ENCODE results near the gene FAM89B. TPM values are rescaled to one million over a fixed set of nuclear protein-coding genes. Genes with fewer than 3 reads are reported as not detected.

Gene FAM89B
- total and polyA plus RNA-seq, 10 donors: 34.5 to 66.1 (median 48.4) TPM

- Histone ChIP-seq H3K27ac (peak overlapping the region in 5 of 8 donors; percentile 74 to 92 (median 86)), H3K4me3 (no peak overlapping the region), H3K9me3 (no peaks in the 10 kb centered on the region), H3K36me3 (peaks cover 3 to 84% (median 56%) of the 10 kb centered on the region in 6 donors), H3K27me3 (replicated peaks in 1 of 7) (no peaks in the 10 kb centered on the region), H3K4me1 (peaks cover 57 to 99% (median 86%) of the 10 kb centered on the region in 6 donors)
- 35 to 67% (median 59%) methylated on average over 4 to 8 of the region's 8 CpGs for WGBS, 5 donors
- intact Hi-C loops (cut with DNase I; ENCODE audit: low total_unique reads): no loop called here
- no peak for DNase-seq
- no peak for TF ChIP-seq POLR2A (IDR thresholded peaks at IDR 0.05)
- TF ChIP-seq, protein P1, sequence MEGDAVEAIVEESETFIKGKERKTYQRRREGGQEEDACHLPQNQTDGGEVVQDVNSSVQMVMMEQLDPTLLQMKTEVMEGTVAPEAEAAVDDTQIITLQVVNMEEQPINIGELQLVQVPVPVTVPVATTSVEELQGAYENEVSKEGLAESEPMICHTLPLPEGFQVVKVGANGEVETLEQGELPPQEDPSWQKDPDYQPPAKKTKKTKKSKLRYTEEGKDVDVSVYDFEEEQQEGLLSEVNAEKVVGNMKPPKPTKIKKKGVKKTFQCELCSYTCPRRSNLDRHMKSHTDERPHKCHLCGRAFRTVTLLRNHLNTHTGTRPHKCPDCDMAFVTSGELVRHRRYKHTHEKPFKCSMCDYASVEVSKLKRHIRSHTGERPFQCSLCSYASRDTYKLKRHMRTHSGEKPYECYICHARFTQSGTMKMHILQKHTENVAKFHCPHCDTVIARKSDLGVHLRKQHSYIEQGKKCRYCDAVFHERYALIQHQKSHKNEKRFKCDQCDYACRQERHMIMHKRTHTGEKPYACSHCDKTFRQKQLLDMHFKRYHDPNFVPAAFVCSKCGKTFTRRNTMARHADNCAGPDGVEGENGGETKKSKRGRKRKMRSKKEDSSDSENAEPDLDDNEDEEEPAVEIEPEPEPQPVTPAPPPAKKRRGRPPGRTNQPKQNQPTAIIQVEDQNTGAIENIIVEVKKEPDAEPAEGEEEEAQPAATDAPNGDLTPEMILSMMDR (IDR thresholded peaks at IDR 0.05 in 8 of 11, conservative IDR thresholded peaks at IDR 0.05 in 3 of 11): no peak
- TF ChIP-seq POLR2AphosphoS5 (IDR thresholded peaks at IDR 0.05): peak in 2 of 3 donors; percentile 23 to 60
Measured at GRCh38 chr11:65590240-65590738, 18.0 kb downstream of the FAM89B start.

DNA sequence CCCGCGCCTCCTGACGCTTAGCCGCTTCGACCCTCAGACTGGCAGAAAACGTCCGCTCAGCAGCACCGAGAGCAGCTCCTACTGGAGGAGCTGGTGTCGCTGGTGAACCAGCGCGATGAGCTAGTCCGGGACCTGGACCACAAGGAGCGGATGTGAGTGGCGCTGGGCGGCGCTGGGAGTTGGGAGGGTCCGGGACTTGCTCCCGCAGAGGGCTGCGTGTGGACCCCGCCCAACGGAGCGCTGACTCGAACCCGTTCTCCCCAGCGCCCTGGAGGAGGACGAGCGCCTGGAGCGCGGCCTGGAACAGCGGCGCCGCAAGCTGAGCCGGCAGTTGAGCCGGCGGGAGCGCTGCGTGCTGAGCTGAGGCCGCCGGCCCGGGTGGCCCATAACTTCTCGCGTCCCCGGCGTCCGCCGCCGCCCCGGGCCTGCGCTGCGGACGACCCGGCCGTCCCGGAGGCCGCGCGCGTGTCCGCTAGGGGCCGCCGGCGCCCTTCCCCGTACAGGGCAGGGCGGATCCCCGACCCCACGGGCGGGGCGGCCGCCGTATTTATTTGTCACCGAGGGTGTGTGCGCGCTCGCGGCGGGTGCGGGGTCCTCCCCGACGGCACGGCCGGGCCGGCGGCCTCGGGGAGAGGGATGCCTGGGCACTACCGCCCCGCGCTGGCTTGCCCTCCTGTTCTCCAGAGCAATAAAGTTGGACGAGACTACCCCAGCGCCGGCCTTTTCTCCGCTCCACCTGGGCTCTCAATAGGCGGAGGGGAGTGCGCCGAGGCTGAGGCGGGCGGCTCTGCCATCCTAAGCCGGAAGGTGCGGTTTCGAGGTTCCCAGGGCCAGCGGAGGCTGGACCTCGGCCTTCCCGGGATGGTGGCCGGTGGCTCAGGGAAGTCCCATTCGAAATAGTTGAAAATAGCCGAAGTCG is 19.9 kb downstream of the FAM89B start:
- peak; percentile 85 for DNase-seq
- peak overlapping the region in 6 of 8 donors; percentile 51 to 86 (median 74) for H3K27ac ChIP-seq
- H3K4me3 ChIP-seq: peak overlapping the region in 2 of 8 donors; percentile 13 to 38
- TF ChIP-seq POLR2AphosphoS5 (IDR thresholded peaks at IDR 0.05): peak; percentile 48 to 80 (median 75)
- TF ChIP-seq, protein P1 (IDR thresholded peaks at IDR 0.05 in 8 of 11, conservative IDR thresholded peaks at IDR 0.05 in 3 of 11): peak in 4 of 11 experiments; percentile 16 to 21 (median 17)
- no peak for TF ChIP-seq POLR2A (IDR thresholded peaks at IDR 0.05)
- no peaks in the 10 kb centered on the region for H3K27me3 ChIP-seq (replicated peaks in 1 of 7)
- peaks cover 40 to 89% (median 72%) of the 10 kb centered on the region in 6 donors for H3K4me1 ChIP-seq
- intact Hi-C loops (cut with DNase I; ENCODE audit: low total_unique reads): no loop called here
- 69 to 88% (median 80%) methylated on average over 44 to 106 of the region's 106 CpGs for WGBS, 5 donors
- no peaks in the 10 kb centered on the region for H3K9me3 ChIP-seq
- peaks cover 3 to 75% (median 43%) of the 10 kb centered on the region in 6 donors for H3K36me3 ChIP-seq

GRCh38 chr11:65592858-65593517 is 20.6 kb downstream of the FAM89B start:
- intact Hi-C loops (cut with DNase I; ENCODE audit: low total_unique reads): no loop called here
- DNase-seq: no peak

More at GRCh38 chr11:65592858-65593517, 20.6 kb downstream of the FAM89B start:
- H3K27ac ChIP-seq: peak overlapping the region in 6 of 8 donors; percentile 51 to 86 (median 74)
- H3K36me3 ChIP-seq: peaks cover 3 to 77% (median 48%) of the 10 kb centered on the region in 6 donors
- H3K4me3 ChIP-seq: no peak overlapping the region
- H3K9me3 ChIP-seq: no peaks in the 10 kb centered on the region
- peaks cover 32 to 81% (median 65%) of the 10 kb centered on the region in 6 donors for H3K4me1 ChIP-seq
- WGBS, 5 donors: 82 to 89% (median 86%) methylated on average over 18 to 22 of the region's 22 CpGs
- no peaks in the 10 kb centered on the region for H3K27me3 ChIP-seq (replicated peaks in 1 of 7)
- TF ChIP-seq, protein P1 (IDR thresholded peaks at IDR 0.05 in 8 of 11, conservative IDR thresholded peaks at IDR 0.05 in 3 of 11): no peak
- no peak for TF ChIP-seq POLR2A (IDR thresholded peaks at IDR 0.05)
- peak in 1 of 3 donors; percentile 4 for TF ChIP-seq POLR2AphosphoS5 (IDR thresholded peaks at IDR 0.05)

All from spleen (tissue), 11 donors.